Endodermal cell (in vitro differentiated cells): Measurements from ENCODE around the gene RALGAPA1. TPM values are rescaled to one million over a fixed set of nuclear protein-coding genes. Genes with fewer than 3 reads are reported as not detected.
"Not testable (repeated sequence)": the region's sequence is repeated elsewhere in the genome, so short reads cannot be mapped to it uniquely, and the experiment has no call there.

Experiments used
- DNase-seq: peaks from one replicate; pipeline ENCODE4 v3.0.0-alpha.2; 2017
- H3K27ac ChIP-seq: 2 replicates; pipeline ENCODE4 v1.5.1; 2013; ENCODE audit warnings: mild to moderate bottlenecking, low read depth, low read length, moderate library complexity
- H3K27me3 ChIP-seq: 2 replicates; pipeline ENCODE4 v1.6.1; 2013; ENCODE audit warnings: mild to moderate bottlenecking, low read length, moderate library complexity; ENCODE audit not compliant: insufficient read depth, control insufficient read depth, poor library complexity, severe bottlenecking
- H3K36me3 ChIP-seq: 2 replicates; pipeline ENCODE4 v1.7.0; 2013; ENCODE audit warnings: mild to moderate bottlenecking, low read length, moderate library complexity; ENCODE audit not compliant: control insufficient read depth, insufficient read depth
- H3K4me1 ChIP-seq: one replicate; pipeline ENCODE4 v1.7.0; 2013; ENCODE audit warnings: low read length; ENCODE audit not compliant: control insufficient read depth, insufficient read depth
- H3K4me3 ChIP-seq: 2 replicates; pipeline ENCODE4 v1.5.1; 2013; ENCODE audit warnings: mild to moderate bottlenecking, low read length, moderate library complexity
- H3K9ac ChIP-seq: 2 replicates; pipeline ENCODE4 v1.6.1; 2013; ENCODE audit warnings: mild to moderate bottlenecking, low read length, moderate library complexity; ENCODE audit not compliant: poor library complexity, severe bottlenecking; ENCODE audit errors: extremely low read depth
- H3K9me3 ChIP-seq: 2 replicates; pipeline ENCODE4 v1.6.1; 2013; ENCODE audit warnings: mild to moderate bottlenecking, low read length, moderate library complexity; ENCODE audit not compliant: control insufficient read depth
- H3K27ac Mint-ChIP-seq: 2 replicates; pipeline ENCODE4 v1.8.0; 2020; ENCODE audit warnings: mixed read lengths
- H3K27me3 Mint-ChIP-seq: 2 replicates; pipeline ENCODE4 v1.8.0; 2021; ENCODE audit warnings: mild to moderate bottlenecking, mixed read lengths; ENCODE audit not compliant: insufficient read depth
- H3K36me3 Mint-ChIP-seq: 2 replicates; pipeline ENCODE4 v1.8.0; 2020; ENCODE audit warnings: low read depth, mixed read lengths
- H3K4me1 Mint-ChIP-seq: 2 replicates; pipeline ENCODE4 v1.8.0; 2020; ENCODE audit warnings: mixed read lengths
- H3K4me3 Mint-ChIP-seq: 2 replicates; pipeline ENCODE4 v1.8.0; 2020; ENCODE audit warnings: mild to moderate bottlenecking, moderate library complexity, mixed read lengths
- H3K9me3 Mint-ChIP-seq: 2 replicates; pipeline ENCODE4 v1.8.0; 2020; ENCODE audit warnings: mild to moderate bottlenecking, mixed read lengths
- WGBS, 2 experiments: methylation state at CpG; one replicate each; pipeline versions ENCODE4 v1.1.5 to v1.1.7; 2013; ENCODE audit warnings: missing lambda C conversion rate in 2 of 2, mixed read lengths in 1 of 2; ENCODE audit not compliant: insufficient coverage in 1 of 2, insufficient read length in 1 of 2; 5-methylcytosine and 5-hydroxymethylcytosine counted together
- total RNA-seq, 2 donors: library from RNA; stranded (reverse); fragmentation: NEBNext Ultra II Directional in 1 of 2; extraction: Animal tissue kit (Norgen Biotek cat#: 25700) in 1 of 2; gene quantifications; 2 replicates in 1 of 2; 3 replicates in 1 of 2; pipeline ENCODE4 v1.2.1, GENCODE V29; 2021
- TF ChIP-seq, protein P1 (sequence below): fragments of 200-600 bp; sonication (generic); conservative IDR thresholded peaks from 2 replicates; pipeline ENCODE4 v1.5.0; 2021; ENCODE audit warnings: antibody characterized with exemption, mild to moderate bottlenecking

Gene RALGAPA1
- total RNA-seq, 2 donors from 2014 or later, result 31.2 to 36.3 TPM

DNA sequence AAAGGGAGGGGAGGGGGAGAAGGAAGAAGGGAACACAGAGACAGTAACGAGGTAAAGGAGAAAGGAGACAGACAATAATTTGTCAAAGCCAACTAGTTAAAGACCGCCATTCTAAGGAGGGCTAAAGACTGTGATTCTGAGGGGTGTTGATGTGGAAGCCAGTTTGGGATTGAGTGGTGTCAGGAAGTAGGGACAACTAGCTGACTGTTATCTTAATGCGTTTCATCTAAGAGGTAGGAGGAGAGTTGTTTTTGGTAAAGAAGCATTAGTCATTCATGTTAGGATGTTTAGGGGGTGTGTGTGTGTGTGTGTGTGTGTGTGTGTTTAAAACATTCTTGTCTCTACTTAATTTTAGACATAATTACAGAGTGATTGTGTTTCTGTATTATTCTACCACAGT lies 180.1 kb downstream of the RALGAPA1 start:
- DNase-seq, result no peak
- Histone ChIP-seq H3K4me3 (no peak overlapping the region), H3K9ac (no peak overlapping the region), H3K27me3 (no peaks in the 10 kb centered on the region), H3K9me3 (no peaks in the 10 kb centered on the region), H3K36me3 (no peaks in the 10 kb centered on the region), H3K27ac (no peak overlapping the region), H3K4me1 (no peaks in the 10 kb centered on the region)
- TF ChIP-seq, protein P1, sequence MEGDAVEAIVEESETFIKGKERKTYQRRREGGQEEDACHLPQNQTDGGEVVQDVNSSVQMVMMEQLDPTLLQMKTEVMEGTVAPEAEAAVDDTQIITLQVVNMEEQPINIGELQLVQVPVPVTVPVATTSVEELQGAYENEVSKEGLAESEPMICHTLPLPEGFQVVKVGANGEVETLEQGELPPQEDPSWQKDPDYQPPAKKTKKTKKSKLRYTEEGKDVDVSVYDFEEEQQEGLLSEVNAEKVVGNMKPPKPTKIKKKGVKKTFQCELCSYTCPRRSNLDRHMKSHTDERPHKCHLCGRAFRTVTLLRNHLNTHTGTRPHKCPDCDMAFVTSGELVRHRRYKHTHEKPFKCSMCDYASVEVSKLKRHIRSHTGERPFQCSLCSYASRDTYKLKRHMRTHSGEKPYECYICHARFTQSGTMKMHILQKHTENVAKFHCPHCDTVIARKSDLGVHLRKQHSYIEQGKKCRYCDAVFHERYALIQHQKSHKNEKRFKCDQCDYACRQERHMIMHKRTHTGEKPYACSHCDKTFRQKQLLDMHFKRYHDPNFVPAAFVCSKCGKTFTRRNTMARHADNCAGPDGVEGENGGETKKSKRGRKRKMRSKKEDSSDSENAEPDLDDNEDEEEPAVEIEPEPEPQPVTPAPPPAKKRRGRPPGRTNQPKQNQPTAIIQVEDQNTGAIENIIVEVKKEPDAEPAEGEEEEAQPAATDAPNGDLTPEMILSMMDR, result no peak
- WGBS, 2 experiments, result 85 to 93% methylated on average over 3 of the region's 3 CpGs
- peaks cover 7% of the 10 kb centered on the region for H3K36me3 Mint-ChIP-seq
- H3K4me3 Mint-ChIP-seq, result no peak overlapping the region
- H3K4me1 Mint-ChIP-seq, result no peaks in the 10 kb centered on the region
- no peaks in the 10 kb centered on the region for H3K9me3 Mint-ChIP-seq
- H3K27ac Mint-ChIP-seq, result no peak overlapping the region
- no peaks in the 10 kb centered on the region for H3K27me3 Mint-ChIP-seq

DNA sequence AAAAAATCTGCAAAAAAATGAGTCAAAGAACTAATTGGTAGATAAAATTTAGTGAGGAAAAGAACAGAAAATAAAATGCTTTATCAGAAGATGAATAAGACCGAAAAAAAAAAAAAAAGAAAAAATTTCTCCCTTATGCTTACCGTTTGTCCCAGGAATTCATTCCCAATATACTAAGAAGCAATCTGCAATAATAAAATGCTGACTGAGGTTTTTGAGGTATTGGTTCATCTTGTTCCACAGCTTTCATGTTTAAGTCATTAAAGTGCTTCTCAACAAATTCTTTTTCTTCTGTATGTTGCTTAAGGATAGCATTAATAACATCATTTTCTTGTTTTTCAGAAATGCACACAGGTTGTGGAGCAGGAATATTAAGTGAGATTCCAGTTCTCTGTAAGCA lies 182.1 kb downstream of the RALGAPA1 start:
- 40% methylated on average over 1 of the region's 2 CpGs; no CpG with 5 or more reads in 1 of the 2 experiments for WGBS, 2 experiments
- DNase-seq, H3K9me3 Mint-ChIP-seq, H3K4me3 Mint-ChIP-seq, H3K27ac Mint-ChIP-seq, H3K4me3 ChIP-seq, H3K4me1 ChIP-seq, H3K9ac ChIP-seq, H3K27me3 Mint-ChIP-seq, H3K27me3 ChIP-seq, H3K27ac ChIP-seq, H3K4me1 Mint-ChIP-seq, H3K36me3 ChIP-seq, H3K9me3 ChIP-seq: not testable (repeated sequence)
- H3K36me3 Mint-ChIP-seq, result peaks cover 18% of the 10 kb centered on the region

DNA sequence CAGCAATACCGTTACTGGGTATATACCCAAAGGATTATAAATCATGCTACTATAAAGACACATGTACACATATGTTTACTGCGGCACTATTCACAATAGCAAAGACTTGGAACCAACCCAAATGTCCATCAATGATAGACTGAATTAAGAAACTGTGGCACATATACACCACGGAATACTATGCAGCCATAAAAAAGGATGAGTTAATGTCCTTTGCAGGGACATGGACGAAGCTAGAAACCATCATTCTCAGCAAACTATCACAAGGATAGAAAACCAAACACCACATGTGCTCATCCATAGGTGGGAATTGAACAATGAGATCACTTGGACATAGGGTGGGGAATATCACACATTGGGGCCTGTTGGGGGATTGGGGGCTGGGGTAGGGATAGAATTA lies 187.1 kb downstream of the RALGAPA1 start:
- H3K4me1 Mint-ChIP-seq, H3K27ac Mint-ChIP-seq, H3K4me3 ChIP-seq, H3K9me3 ChIP-seq, DNase-seq, H3K27ac ChIP-seq, H3K27me3 ChIP-seq, H3K4me3 Mint-ChIP-seq, H3K9ac ChIP-seq, H3K4me1 ChIP-seq, H3K27me3 Mint-ChIP-seq, H3K36me3 ChIP-seq: not testable (repeated sequence)
- Mint-ChIP-seq H3K36me3 (peaks cover 38% of the 10 kb centered on the region), H3K9me3 (peaks cover 22% of the 10 kb centered on the region)
- 100% methylated on average over 1 to 3 of the region's 4 CpGs for WGBS, 2 experiments

DNA sequence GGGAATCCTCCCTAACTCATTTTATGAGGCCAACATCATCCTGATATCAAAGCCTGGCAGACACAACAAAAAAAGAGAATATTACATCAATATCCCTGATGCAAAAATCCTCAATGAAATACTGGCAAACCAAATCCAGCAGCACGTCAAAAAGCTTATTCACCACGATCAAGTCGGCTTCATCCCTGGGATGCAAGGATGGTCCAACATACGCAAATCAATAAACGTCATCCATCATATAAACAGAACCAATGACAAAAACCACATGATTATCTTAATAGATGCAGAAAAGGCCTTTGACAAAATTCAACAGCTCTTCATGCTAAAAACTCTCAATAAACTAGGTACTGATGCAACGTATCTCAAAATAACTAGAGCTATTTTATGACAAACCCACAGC lies 189.1 kb downstream of the RALGAPA1 start:
- WGBS, 2 experiments, result 95 to 96% methylated on average over 5 to 6 of the region's 6 CpGs
- not testable (repeated sequence) for H3K27me3 Mint-ChIP-seq, H3K9me3 ChIP-seq, H3K4me1 Mint-ChIP-seq, H3K36me3 ChIP-seq, H3K4me3 ChIP-seq, H3K27ac Mint-ChIP-seq, H3K4me3 Mint-ChIP-seq, H3K27ac ChIP-seq, H3K9ac ChIP-seq, DNase-seq, H3K27me3 ChIP-seq, H3K4me1 ChIP-seq
- peaks cover 22% of the 10 kb centered on the region for H3K9me3 Mint-ChIP-seq
- peaks cover 37% of the 10 kb centered on the region for H3K36me3 Mint-ChIP-seq

DNA sequence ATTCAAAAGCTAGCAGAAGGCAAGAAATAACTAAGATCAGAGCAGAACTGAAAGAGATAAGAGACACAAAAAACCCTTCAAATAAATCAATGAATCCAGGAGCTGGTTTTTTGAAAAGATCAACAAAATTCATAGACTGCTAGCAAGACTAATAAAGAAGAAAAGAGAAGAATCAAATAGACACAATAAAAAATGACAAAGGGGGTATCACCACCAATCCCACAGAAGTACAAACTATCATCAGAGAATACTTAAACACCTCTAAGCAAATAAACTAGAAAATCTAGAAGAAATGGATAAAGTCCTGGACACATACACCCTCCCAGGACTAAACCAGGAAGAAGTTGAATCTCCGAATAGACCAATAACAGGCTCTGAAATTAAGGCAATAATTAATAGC lies 189.6 kb downstream of the RALGAPA1 start:
- H3K27ac Mint-ChIP-seq, DNase-seq, H3K36me3 ChIP-seq, H3K4me1 ChIP-seq, H3K27me3 ChIP-seq, H3K9me3 ChIP-seq, H3K4me3 Mint-ChIP-seq, H3K4me3 ChIP-seq, H3K27ac ChIP-seq, H3K4me1 Mint-ChIP-seq, H3K9ac ChIP-seq, H3K27me3 Mint-ChIP-seq: not testable (repeated sequence)
- Mint-ChIP-seq H3K9me3 (peaks cover 22% of the 10 kb centered on the region), H3K36me3 (peaks cover 34% of the 10 kb centered on the region)
- WGBS, 2 experiments, result 96% methylated on average over 1 of the region's 1 CpG; no CpG with 5 or more reads in 1 of the 2 experiments
